Measurements from ENCODE around the gene TEAD4. TPM values are rescaled to one million over a fixed set of nuclear protein-coding genes. Genes with fewer than 3 reads are reported as not detected.

The TEAD4 gene
- total and polyA plus RNA-seq, 4 donors = 0.79 to 3.8 (median 2.8) TPM

- 94% methylated on average over 5 of the region's 5 CpGs for WGBS
- TF ChIP-seq REST (IDR thresholded peaks at IDR 0.05) (no peak), MAX (IDR thresholded peaks at IDR 0.05) (no peak), HNF4G (IDR thresholded peaks at IDR 0.05) (no peak), CTCF (IDR thresholded peaks at IDR 0.05; ENCODE audit: low read depth, low read length, missing input control) (no peak), YY1 (IDR thresholded peaks at IDR 0.05) (no peak), ZBTB33 (IDR thresholded peaks at IDR 0.05) (no peak), RXRA (IDR thresholded peaks at IDR 0.05) (no peak), RAD21 (IDR thresholded peaks at IDR 0.05) (no peak), FOXA2 (IDR thresholded peaks at IDR 0.05) (no peak), EGR1 (IDR thresholded peaks at IDR 0.05; ENCODE audit: low read depth in 2 of 2) (no peak), GABPA (IDR thresholded peaks at IDR 0.05 in 1 of 2, conservative IDR thresholded peaks at IDR 0.05 in 1 of 2) (no peak), SP1 (IDR thresholded peaks at IDR 0.05) (no peak), JUND (IDR thresholded peaks at IDR 0.05) (no peak)
Measured at GRCh38 chr12:2939191-2939590, 20.0 kb upstream of the TEAD4 start.

GRCh38 chr12:2940564-2940963 lies 18.6 kb upstream of the TEAD4 start:
- WGBS = 65% methylated on average over 10 of the region's 10 CpGs
- H3K36me3 ChIP-seq (ENCODE audit: control insufficient read depth in 4 of 4, insufficient read depth in 3 of 4, low read depth in 1 of 4, low read length in 3 of 4) = peaks cover 2 to 23% (median 12%) of the 10 kb centered on the region in 4 donors
- H3K27me3 ChIP-seq (ENCODE audit: control insufficient read depth in 4 of 4, insufficient read depth in 4 of 4, low read length in 3 of 4) = no peaks in the 10 kb centered on the region
- TF ChIP-seq RAD21 (IDR thresholded peaks at IDR 0.05) (no peak), HNF4A (conservative IDR thresholded peaks at IDR 0.05) (no peak), YY1 (IDR thresholded peaks at IDR 0.05) (no peak), EGR1 (IDR thresholded peaks at IDR 0.05; ENCODE audit: low read depth in 2 of 2) (no peak)
- peaks cover 0 to 6% (median 2%) of the 10 kb centered on the region in 4 donors for H3K4me1 ChIP-seq (ENCODE audit: control insufficient read depth in 4 of 4, insufficient read depth in 4 of 4, low read length in 3 of 4)
- H3K9me3 ChIP-seq (ENCODE audit: control insufficient read depth in 4 of 4, low read length in 3 of 4) = no peaks in the 10 kb centered on the region
- no peak overlapping the region for H3K27ac ChIP-seq (ENCODE audit: low read depth in 1 of 2, low read length in 2 of 2)
- no peak overlapping the region for H3K4me3 ChIP-seq (ENCODE audit: low read depth in 1 of 3, low read length in 3 of 3)
- no peak overlapping the region for H3K9ac ChIP-seq (ENCODE audit: low read depth in 1 of 2, low read length in 2 of 2)
- no peak for DNase-seq (ENCODE audit: low spot score)

More at GRCh38 chr12:2939191-2939590, 20.0 kb upstream of the TEAD4 start:
- Histone ChIP-seq H3K4me3 (ENCODE audit: low read depth in 1 of 3, low read length in 3 of 3) (no peak overlapping the region), H3K9ac (ENCODE audit: low read depth in 1 of 2, low read length in 2 of 2) (no peak overlapping the region), H3K27me3 (ENCODE audit: control insufficient read depth in 4 of 4, insufficient read depth in 4 of 4, low read length in 3 of 4) (no peaks in the 10 kb centered on the region), H3K4me1 (ENCODE audit: control insufficient read depth in 4 of 4, insufficient read depth in 4 of 4, low read length in 3 of 4) (no peaks in the 10 kb centered on the region), H3K36me3 (ENCODE audit: control insufficient read depth in 4 of 4, insufficient read depth in 3 of 4, low read depth in 1 of 4, low read length in 3 of 4) (peaks cover 5 to 31% (median 14%) of the 10 kb centered on the region in 4 donors), H3K9me3 (ENCODE audit: control insufficient read depth in 4 of 4, low read length in 3 of 4) (no peaks in the 10 kb centered on the region), H3K27ac (ENCODE audit: low read depth in 1 of 2, low read length in 2 of 2) (no peak overlapping the region)
- DNase-seq (ENCODE audit: low spot score) = no peak

Measured in liver (tissue), 9 donors.